ENCODE results near the gene ADK.
"Not testable (repeated sequence)": the region's sequence is repeated elsewhere in the genome, so short reads cannot be mapped to it uniquely, and the experiment has no call there.

The ADK gene

DNA sequence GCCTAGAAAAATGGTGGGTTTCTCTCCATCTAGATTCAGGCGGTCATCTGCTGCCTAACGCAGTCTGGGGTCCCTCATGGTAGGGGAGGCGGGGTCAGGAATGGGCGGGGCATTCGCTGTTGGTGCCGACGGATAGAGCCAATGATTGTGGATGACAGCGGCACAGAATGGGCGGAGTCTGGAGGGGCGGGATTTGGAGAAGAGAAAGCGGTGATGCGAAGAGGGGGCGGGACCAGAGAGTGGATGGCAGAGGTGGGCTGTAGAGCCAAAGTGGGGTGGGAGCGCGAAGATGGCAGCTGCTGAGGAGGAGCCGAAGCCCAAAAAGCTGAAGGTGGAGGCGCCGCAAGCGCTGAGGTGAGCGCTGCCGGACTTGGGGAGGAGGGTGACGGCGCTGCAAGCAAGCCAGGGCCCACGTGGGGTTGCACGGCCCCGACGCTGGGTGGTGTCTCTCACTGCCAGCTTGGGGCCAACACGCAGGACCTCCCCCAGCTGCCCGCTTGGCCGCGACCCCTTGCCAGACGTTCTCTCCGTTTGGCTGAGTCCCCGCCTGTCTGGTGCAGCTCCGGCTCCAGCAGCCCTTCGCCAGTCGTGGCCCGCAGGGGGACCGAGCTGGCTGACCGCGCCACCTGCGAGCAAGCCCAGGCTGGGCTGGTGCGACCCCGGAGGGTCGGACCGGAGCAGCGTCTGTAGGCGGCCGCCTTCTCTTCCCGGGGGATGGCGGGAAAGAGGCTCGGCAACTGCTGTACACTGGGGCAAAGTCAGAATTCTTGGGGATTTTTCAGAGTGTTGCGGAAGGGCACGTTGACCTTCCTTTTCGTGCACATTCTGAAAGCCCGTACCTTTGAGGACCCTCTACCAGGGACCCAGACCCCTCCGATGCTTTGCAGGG is at the start of gene ADK:
TSS of gene ADK (plus strand) at position 232 of the 889 bp plus-strand sequence. CDS start at position 290, 58 bp downstream.
- DNase-seq = peak; percentile 93

DNA sequence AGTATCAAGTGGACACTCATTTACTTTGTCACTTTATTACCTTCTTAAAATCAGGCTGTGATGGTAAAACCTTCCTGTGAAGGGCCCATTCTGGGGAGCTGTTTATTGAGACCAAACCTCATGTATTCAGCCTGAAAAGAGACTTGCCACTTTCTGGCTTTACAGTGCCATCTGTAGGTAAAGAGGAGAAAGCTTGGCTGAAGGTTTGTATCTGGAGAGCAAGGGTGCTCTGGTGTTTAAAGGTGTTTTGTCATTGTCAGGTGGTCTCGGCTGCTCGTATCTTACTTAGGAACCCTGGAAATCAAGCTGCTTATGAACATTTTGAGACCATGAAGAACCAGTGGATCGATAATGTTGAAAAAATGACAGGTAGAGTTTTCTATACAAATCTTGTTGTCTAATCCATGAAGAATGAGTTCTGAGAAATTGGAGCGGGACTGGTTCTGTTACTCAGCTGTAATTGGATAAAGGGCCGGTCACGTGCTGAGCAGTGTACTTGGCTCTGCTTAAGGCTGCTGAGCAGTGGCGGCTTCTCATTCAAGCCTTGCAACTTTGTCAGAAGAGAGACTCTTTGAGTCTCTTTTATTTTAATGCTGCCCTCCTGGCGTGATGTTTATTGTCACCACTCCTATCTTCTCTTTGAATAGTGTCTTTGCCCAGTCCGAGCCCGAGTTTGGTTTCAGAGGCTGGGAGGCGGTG is 47.3 kb upstream of the ADK start:
- DNase-seq = no peak

- DNase-seq = no peak
Measured at GRCh38 chr10:74104480-74104879, 46.5 kb upstream of the ADK start.

DNA sequence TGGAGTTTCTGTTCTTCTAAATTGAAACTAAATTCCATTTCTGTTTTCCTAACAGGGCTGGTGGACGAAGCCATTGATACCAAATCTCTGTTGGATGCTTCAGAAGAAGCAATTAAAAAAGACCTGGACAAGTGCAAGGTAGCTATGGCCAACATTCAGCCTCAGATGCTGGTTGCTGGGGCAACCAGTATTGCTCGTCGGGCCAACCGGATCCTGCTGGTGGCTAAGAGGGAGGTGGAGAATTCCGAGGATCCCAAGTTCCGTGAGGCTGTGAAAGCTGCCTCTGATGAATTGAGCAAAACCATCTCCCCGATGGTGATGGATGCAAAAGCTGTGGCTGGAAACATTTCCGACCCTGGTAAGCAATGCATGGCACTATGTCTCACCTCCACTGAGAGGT is 46.0 kb upstream of the ADK start:
- DNase-seq = no peak

- no peak for DNase-seq
Measured at GRCh38 chr10:74107391-74107790, 43.6 kb upstream of the ADK start.

GRCh38 chr10:74109452-74109851 is 41.6 kb upstream of the ADK start:
- DNase-seq = no peak

DNA sequence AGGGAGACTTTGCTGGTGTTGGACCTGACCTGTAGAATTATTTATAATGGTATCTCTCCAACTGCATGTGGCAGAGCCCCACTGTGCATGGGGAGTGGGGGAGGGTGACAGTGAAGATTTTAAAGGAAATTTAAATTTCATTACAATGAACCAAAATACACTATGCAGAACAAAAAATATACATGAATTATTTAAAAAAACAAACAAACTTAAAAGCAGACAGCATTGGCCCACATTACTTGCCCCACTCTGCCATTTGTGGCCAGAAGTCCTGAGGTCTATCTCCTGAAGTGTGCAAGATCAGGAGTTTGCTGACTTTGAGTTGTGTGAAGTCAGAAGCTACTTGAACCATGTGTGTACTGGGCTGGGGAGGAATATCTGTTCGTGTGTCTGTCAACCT is 40.9 kb upstream of the ADK start:
- DNase-seq = no peak

DNA sequence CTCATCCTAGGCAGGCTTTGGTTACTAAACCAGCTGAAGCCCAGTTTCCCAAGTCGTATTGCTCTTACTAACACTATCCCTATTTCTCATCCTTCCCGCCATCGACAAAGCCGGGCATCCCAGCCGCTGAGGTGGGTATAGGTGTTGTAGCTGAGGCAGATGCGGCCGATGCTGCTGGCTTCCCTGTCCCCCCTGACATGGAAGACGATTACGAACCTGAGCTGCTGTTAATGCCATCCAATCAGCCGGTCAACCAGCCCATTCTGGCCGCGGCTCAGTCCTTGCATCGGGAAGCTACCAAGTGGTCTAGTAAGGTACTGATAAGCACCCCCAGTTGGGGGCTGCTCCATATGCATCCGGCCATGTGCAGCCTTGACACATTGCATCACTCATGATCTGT is 39.2 kb upstream of the ADK start:
- DNase-seq = no peak

- no peak for DNase-seq
Measured at GRCh38 chr10:74113546-74113945, 37.5 kb upstream of the ADK start.

GRCh38 chr10:74114041-74114448 is 37.0 kb upstream of the ADK start:
- no peak for DNase-seq

DNA sequence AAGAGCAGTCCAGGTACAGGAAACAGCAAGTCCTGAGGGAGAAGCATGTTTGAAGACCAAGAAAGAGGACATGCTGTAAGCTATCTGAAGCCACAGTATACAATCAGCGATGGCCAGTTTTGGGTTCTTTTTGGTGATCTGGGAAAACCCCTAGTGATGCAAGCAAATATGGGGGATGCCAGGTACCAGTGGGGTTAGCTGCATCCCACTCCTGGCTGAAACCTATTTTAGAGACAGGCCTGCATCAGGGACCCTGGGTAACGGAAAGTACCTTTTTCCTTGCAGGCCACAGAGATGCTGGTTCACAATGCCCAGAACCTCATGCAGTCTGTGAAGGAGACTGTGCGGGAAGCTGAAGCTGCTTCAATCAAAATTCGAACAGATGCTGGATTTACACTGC is 33.3 kb upstream of the ADK start:
- no peak for DNase-seq

- DNase-seq = no peak
Measured at GRCh38 chr10:74118804-74119203, 32.2 kb upstream of the ADK start.

DNA sequence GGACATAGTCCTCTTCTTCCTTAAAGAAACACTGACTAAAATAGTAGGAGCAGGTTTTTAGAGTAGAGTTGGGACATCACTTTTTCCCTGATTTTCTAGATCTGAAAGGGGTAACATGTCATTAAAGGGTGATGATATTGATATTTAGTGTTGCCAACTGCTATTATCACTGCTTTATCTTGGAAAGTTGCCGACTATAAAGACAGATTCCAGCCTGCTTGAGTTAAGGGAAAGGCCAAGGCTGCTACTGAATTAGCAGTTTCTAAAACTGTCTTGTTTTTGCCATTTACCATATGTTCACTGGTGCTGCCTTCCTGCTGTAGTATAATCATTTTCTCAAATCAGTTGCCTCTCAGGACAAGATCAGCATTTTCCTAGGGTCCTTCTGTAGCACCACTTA is 30.1 kb upstream of the ADK start:
- DNase-seq = no peak

DNA sequence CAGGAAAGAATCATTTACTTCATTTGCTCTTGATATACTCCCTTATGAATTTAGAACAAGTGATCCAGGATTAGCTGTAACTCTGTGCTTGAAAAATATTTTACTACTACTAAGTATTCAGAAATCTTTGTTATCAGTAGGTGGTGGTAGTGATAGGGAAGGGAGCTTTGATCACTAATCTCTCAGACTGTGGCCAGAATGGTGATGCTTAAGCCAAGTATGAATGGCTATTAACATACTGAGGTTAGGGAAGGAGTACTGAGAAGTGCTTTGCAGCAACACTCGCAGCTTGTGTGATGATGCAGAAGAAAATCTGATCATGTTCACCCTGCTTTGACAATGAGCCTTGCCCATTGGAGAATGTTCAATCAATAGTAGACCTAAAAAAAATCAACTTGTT is 29.7 kb upstream of the ADK start:
- DNase-seq = no peak

DNA sequence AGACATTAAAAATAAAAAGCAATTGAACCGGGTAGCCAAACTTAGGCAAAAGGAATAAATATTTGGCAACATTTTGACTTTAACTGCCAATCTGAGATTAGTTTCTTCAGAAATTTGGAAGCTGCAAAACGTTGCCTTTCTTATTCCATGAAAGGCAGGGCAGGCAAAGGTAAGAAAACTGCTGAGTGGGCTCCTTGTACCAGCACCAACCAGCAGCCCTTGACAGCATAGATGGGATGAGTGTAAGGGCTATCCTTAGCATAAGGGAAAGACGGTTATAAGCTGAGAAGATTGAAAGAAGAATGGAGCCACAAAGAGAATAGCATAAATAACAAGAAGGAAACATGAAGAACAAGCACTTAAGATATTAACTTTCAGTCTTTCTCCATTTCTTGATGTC is 29.0 kb upstream of the ADK start:
- no peak for DNase-seq

- no peak for DNase-seq
Measured at GRCh38 chr10:74123081-74123480, 27.9 kb upstream of the ADK start.

DNA sequence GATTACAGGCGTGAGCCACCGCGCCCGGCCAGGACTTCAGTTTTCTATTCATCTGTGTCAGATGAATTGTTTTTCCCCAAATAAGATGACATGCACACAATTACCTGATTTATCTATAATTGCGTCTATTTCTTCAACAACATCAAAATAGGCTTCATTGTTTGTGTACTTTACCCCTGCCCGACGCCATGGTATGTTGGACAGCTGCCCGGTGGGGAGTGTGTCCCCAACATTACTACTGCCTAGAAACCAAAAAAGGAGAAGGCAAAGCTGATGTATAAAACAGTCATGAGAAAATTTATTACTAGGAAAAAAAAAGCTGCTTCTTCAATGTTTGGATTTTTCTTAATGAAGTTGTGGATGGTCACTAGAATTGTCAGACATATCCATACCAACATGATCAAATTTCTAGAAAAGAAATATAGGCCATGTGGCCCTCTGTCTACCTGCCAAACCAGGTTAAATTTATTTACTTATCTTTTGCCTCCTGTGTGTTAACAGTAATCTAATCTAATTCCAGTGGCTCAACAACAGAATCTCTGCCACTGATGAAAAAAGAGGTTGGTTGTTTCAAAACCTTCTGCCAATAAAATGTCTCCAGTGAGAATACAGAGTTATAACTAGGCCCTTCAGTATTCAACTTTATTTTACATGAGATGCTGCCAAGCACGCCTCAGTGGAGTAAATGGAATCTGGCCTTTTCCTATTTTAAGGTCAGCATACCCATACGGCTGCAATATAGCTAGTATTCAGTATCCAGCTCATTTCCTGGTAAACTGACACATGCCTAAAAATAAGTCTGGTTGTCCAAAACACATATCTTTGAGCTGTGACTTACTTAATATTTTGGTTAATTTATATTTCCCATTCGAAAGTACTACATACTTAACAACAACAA is 16.8 kb upstream of the ADK start:
- DNase-seq = no peak

DNA sequence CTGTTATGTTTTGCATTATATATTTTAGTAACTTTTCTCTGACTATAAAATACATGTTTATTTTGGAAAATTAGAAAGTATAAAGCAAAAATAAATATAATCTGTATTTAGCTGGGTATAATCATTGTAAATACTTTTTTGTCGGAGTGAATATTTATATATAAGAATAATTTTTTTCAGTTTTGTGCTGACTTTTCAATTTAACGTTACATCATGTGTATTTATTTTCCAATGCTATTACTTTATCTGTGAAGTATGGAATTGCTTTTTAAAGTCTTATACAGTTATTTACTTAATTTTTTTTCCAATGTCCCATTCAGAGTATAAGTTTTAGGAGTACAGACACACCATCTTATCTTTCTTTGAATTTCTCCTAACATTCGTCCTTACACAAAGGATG is 15.6 kb upstream of the ADK start:
- no peak for DNase-seq

GRCh38 chr10:74137992-74138391 is 13.0 kb upstream of the ADK start:
- no peak for DNase-seq

DNA sequence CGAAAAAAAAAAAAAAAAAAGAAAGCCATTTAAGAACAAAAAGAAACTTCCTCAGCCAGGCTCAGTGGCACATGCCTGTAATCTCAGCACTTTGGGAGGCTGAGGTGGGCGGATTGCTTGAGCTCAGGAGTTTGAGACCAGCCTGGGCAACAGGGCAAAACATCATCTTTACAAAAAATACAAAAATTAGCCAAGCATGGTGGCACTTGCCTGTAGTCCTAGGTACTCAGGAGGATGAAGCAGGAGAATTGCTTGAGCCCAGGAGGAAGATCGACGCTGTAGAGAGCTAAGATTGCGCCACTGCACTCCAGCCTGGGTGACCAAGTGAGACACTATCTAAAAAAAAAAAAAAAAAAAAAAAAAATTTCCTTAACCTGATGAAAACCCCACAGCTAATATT is 12.4 kb upstream of the ADK start:
- DNase-seq = not testable (repeated sequence)

GRCh38 chr10:74139981-74140380 is 11.0 kb upstream of the ADK start:
- DNase-seq = no peak

DNA sequence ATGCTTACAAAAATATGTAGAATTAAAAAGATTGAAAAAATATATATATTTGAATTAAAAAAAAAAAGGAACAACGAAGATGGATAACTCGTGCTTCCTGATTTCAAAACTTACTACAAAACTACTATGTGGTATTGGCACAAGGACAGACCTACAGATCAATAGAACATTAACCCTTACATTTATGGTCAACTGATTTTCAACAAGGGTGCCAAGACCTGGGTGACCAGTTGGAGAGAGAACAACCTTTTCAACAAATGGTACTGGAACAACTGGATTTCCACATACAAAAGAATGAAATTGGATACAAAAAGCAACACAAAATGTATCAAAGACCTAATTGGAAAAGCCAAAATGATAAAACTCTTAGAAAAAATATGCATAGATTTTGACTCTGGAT is 10.5 kb upstream of the ADK start:
- no peak for DNase-seq

DNA sequence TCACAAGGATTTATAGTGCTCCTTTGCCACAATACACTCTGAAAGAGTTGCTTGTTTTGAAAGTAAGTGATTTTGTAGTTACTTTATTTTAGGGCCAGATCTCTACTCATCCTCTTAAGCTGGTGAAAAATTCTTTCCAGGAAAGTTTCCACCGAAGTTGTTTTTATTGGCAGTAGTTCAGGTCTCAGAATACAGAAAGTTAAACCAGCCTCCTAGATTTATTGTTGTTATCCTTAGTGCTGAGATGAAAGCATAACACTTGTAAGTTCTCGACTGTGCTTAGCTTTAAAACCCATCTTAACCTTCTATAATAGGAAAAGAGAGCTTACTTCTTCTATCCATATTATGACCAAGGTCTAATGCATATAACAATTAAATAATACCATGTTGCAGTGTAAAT is 5.9 kb upstream of the ADK start:
- DNase-seq = no peak

Data from NCI-H510A (cell line).